SIG-M5 (cell line): ENCODE data around the gene TRIM44.
"Not testable (repeated sequence)": the region's sequence is repeated elsewhere in the genome, so short reads cannot be mapped to it uniquely, and the experiment has no call there.

ENCODE experiments used
- DNase-seq: peaks from one replicate; lab custom pipeline; 2025; lab: John Stamatoyannopoulos, UW

Gene TRIM44

DNA sequence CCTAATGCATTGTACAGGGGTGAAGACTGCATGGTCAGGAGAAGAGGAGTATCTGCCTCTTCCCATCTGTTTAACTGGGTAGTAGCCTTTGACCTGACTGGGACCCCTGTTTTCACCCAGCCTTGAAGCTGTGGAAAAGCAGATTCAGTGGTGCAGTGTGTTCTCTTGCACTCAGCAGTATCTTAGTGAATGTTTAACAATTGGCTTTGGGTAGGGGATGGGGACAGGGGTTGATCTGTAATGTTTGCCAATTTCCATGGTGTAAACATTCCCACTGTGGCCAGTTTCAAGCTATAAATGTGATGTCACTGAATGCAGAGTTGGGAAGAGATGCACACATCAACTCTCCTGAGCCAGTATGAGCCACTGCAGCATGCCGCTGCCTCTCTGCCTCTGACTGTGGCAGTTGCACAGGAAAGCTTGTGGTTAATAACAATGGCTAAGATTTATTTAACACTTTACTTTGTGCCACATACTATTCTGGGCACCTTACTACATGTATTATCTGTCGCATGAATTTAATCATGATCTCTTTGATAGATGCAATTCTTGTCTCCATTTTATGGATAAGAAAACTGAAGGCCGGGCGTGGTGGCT lies 28.6 kb upstream of the TRIM44 start:
- no peak for DNase-seq

DNA sequence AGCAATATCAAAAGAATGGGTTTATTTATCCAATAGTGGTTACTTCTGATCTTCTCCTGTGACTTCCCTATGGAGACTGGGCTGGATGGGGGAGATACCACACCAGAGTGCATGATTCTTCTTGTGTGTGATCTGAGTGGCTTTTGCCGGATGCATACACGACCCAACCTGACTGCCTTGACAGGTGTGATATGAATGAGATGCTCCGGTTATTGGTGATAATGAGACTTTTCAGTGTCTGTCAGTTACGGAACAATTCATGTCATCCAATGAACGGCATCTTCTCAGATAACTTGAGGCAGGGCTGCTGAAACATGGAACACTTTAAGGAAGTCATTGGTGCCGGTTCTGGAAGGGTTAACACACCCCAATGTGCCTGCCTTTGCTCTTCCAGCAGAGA lies 26.6 kb upstream of the TRIM44 start:
- DNase-seq: no peak

DNA sequence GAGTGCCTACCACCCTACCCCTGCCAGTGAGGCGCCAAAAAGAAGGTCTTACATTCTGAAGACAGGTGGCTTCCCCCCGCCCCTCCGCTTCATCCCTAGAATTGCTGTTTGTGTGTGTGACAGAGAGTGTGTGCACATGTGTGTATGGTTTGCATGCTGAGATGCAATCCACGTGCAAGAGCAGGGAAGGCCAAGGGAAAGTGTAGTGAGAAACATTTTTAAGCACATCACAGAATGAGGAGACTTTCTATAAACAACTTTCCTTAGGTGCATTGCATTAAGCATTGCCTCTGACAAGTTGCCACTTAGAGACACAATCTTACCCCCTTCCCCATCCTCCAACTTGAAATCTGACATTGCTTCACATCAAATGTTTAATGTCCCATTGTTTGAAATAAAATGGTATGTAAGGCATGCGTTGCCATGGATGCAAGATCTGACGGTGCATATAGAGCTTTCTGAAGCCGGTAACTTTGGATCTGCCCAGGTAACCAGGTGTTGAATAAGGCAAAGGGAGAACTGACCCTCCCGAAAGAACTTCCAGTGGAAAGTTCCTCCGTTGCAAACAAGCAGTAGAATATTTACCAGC lies 22.9 kb upstream of the TRIM44 start:
- DNase-seq: no peak

DNA sequence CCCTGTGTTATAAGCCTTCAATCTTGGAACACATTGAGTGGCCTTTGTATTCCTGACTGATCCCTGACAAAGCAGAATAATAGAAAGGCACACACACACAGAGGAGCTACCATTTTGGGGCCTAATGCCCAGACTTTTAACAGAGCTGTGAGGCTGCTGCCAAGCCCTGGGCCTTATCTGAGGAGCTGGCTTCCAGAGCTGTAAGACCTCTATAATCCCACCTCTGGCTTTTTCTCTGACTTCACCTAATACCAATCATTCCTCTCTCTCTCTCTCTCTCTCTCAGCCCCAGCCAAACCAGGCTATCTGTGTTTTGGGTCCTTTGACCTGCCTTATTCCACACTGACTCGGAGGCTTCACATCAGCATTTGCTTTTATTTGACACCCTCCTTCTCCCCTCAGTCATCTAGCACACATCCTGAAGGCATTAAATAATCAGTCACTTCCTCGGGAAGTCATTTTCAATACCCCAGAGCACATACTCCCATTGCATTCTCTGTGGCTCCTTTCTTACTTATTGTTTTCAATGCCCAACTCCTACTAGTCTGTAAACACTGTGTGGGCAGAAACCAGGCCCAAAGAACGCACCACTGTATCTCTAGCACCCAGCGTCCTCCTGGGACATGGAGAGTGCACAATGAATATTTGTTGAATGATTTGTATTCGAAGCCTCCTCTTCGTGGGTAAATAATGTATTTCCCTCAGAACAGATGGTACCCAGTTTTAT lies 21.2 kb upstream of the TRIM44 start:
- no peak for DNase-seq

DNA sequence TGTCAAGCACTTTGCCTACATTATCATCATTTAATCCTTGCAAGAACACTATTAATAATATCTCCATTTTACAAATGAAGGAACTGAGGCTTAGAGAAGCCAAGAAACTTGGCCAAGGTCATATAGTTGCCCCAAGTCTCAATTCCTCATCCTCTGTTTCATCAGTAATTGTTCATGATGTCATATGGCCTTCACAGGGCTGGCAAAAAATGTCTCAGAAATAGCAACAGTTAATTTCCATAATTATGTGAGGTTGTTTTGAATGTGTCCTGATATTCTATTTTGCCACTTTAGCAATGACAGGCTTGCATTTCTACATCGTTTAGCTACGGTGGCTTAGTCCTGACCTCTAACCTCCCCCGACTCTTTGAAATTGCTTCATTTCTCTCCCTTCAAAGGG lies 20.6 kb upstream of the TRIM44 start:
- DNase-seq: no peak

DNA sequence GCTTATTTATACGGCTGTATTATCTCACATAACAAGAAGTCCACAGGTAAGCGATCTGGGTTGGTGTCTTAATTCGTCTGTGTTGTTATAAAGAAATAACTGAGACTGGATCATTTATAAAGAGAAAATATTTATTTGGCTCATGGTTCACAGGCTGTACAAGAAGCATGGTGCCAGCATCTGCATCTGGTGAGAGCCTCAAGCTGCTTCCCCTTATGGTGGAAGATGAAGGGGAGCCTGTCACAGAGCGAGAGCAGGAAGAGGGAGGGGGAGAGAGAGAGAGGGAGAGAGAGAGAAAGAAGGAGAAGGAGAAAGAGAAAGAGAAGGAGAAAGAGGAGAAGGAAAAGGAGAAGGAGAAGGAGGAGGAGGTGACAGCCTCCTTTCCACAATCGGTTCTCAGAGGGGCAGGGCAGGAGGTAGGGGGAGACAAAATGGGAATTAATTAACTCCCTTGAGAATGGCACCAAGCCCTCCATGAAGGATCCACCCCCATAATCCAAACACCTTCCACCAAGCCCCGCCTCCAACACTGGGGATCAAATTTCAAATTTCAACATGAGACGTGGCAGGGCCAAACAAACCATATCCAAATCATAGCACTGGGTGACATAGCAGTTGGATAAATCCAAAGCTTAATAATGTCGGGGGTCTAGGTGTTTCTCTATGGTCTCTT lies 15.0 kb upstream of the TRIM44 start:
- no peak for DNase-seq

DNA sequence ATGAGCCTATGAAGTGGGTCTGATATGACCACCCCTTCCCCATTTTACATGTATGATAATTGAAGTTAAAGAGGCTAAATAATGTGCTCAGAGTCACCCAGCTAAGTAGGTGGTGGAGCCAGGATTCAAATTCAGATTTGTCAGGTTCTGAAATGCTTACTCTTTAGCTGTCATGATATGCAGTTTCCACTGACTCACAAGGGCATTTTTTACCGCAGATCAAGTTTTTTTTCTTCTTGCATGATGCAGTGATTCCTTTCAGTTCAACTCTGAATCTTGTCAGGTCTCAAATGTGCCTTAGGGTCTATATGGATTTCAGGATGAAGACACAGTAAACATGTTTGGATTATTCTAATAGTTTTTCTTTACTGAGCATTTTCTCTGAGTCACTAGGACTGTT lies 12.6 kb upstream of the TRIM44 start:
- DNase-seq: no peak

DNA sequence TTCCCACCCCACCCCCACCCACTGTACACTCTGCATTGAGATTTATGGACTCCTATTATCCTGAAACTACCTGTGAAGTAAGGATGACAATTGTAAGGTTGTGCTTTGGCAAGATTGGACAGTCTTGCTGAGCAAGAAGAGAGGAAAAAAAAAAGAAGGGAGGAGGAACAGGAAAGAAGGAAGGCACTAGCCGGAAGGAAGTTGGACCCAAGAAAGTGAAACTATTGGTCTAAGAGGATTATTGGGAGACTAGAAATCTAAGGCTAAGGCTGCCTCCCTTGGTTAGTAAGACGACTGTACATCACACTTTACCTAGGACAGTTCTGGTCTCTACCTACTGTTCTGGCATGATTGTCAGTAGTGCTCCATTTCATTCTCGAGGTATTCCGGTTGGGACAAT lies 12.1 kb upstream of the TRIM44 start:
- no peak for DNase-seq

DNA sequence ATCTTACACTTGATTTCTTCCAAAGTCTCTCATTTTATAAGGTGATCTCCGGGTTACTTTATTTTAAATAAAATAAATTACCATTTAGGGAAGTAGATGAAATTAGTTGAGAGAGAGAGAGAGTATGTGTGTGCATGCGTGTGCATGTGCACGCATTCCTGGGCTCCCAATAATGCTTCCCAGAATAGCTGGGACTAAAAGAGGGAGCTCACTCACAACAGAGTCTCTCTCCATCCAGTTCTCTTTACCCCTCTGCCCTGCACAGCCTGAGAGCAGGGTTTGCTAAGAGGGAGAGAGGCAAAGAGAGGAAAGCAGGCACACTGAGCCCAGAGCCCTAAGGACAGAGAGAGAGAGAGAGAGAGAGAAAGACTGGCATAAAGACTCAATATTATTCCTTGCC lies 11.3 kb upstream of the TRIM44 start:
- DNase-seq: no peak

DNA sequence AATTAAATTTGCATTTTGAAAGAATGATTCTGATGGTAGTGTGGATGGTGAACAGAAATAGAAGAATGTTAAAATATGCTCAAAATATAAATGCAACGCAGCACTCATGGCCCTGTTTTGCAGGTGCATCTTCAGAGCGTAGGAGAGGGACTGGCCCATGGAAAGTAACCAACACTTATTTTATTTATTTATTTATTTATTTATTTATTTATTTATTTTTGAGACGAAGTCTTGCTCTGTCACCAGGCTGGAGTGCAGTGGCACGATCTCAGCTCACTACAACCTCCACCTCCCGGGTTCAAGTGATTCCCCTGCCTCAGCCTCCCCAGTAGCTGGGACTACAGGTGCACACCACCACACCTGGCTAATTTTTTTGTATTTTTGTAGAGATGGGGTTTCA lies 9.8 kb upstream of the TRIM44 start:
- not testable (repeated sequence) for DNase-seq

DNA sequence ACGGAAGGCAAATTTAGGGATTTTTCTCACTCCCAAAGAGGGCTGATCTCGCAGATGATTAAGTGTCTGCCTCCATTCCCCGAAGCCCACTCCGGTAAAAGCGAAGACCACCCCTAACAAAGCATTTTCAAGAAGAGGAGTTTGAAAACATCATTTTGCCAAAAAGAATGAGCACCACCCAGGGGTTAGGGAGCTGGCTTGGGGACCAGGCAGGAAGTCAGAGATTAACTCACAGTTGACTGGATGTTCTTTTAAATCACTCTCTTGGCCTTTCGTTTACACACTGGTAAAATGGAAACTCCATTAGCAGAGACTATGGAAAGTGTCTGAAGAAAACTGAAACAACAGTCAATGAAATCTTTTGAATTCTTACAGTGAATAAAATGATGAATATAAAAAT lies 7.9 kb upstream of the TRIM44 start:
- no peak for DNase-seq

DNA sequence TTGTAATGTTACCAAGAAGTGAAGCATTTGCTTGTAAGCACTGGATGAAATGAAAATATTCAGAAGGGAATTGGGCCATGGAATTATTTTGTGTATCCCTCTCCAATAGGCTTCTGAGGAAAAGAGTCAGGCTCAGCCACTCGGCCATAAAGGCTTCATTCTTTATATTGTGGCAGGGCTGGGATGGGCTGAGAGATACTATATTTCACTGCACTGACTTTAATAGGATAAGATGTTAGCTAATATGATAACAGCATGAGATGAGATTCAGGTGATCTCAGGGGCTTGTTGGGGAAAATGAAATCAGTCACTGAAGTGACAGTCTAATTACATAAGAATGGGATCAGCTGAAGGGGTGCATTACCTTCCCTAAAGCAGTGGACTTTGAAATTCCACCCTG lies 7.3 kb upstream of the TRIM44 start:
- DNase-seq: no peak

DNA sequence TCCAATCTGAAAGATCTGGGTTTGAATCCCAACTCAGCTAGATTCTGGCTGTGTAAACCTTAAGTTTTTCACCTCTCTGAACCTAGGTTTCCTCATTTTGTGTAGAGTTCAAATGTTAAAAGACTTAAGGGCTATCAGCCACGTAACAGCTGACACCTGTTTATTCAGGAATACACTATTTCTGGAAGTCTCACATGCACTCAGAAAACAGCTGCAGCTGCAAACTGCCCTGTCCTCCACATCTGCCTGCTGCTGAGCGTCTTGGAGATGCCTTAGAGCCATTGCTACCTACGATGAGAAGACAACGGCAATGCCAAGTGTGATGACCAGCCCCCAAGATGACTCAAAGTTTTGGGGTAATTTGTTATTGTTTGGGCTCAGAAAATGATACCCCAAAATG lies 6.7 kb upstream of the TRIM44 start:
- DNase-seq: no peak

DNA sequence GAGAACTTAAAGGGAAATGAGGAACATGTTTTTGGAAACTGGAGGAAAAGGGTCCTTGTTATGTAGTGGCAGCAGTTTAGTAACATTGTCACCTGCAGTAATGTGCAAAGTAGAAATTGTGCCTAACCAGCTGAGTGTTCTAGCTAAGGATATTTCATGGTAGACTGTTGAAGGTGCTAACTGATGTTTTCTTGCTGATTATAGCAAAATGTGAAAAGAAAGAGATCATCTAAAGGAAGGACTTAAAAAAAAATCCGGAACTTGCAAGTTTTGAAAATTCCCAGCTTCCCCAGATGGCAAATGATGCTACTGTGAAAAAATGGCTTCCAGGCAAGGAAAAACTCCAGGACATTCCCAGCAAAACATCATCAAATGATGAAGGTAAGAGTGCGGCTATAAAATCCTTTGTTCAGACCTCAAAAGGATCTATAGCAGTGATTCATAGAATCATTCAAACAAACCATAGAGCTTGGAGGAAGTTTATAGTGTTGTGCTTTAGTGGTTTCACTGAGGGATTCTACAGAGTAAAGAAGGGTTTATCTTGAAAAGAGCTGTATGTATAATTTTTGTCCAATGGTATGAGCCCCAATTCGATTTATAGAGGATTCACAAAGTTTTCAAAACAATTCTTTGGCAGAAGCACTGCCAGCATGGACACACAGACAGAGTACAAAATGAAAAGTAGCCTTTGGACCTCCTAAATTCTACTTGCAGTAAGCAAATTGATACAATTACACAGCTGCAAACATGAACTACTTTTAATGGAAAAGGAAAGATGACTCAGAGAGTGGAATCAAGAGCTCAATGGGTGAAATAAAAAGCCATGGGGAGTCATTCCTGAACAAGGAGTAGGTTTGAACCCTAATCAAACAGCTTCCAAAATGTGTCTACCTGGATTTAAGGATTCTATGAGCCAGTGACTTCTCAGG lies 4.3 kb upstream of the TRIM44 start:
- no peak for DNase-seq

DNA sequence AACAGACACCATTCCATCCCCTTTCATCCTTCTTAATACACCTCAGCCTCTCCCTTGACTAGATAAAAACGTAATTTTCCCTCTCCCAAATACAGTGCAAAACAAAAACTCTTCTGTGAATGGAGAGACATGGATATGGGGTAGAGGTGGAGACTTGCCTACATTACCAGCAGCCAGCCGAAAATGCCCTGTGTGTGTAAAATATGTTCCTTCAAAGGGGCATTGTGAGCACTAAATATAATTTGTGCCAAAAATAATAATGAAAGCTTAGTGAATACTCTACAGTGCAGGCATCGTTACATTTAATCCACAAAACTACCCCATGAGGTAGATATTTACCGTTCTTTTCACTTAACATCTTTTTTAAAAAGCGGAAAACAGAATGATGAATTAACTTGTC lies 1.0 kb upstream of the TRIM44 start:
- DNase-seq: no peak

DNA sequence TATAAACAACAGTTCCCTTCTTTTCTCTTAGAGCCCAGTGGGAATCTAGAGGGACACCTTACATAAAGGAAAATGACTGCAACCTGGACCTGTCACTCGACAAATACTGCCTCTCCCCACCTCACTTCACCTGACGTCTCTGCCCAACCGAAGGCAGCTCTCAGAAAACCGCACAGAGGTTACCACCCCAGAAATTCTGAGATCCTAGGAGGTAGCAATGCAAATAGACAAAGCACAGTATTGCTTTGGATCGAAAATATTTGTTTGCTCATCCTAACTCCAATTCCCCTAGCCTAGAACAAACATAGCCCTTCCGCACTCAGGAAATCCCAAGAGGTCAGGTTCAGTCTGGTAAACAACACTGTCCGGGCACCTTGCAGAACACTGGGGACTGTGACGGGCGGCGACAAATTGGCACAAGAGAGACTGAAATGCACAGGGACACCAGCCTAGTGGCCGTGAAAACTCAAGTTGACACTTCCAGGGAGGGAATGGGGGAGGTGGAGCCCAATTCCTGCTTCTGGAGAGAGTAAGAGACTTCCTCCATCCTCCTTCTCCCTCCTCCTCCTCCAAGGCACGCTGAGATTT lies 420 bp upstream of the TRIM44 start:
- DNase-seq: no peak

DNA sequence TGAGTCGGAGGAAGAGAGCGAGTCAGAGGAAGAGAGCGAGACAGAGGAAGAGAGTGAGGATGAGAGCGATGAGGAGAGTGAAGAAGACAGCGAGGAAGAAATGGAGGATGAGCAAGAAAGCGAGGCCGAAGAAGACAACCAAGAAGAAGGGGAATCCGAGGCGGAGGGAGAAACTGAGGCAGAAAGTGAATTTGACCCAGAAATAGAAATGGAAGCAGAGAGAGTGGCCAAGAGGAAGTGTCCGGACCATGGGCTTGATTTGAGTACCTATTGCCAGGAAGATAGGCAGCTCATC lies 780 bp downstream of the TRIM44 start:
- no peak for DNase-seq

DNA sequence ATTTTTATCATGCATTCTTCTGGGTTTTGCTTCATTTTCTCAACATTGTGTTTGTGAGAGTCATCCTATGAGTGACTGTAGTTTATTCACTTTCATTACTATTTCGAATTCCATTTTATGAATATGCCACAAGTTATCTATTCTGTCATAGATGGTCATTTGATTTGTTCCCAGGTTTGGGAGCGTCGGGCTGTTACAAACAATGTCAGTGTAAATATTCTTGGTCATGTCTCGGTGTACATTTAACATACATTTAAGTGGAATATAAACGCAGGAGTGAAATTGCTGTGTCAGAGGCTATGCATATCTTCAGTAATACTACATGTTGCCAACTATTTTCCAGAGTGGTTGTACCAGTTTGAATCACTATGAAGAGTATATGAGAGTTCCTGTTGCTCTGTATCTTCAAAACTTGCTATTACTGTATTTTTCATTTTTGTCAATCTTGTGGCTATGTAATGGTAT lies 2.4 kb downstream of the TRIM44 start:
- DNase-seq: no peak

DNA sequence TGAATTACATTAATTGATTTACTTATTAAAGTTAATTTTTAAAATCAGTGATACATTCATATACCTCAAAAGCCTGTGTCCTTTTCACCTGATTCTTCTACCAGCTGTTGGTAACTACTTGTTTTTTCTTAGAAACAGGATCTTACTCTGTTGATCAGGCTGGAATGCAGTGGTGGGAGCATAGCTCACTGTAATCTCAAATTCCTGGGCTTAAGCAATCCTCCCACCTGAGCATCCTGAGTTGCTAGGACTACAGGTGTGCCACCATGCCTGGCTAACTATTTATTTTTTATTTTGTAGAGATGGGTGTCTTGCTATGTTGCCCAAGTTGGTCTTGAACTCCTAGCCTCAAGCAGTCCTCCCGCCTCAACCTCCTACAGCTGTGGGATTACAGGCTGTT lies 4.7 kb downstream of the TRIM44 start:
- DNase-seq: no peak

DNA sequence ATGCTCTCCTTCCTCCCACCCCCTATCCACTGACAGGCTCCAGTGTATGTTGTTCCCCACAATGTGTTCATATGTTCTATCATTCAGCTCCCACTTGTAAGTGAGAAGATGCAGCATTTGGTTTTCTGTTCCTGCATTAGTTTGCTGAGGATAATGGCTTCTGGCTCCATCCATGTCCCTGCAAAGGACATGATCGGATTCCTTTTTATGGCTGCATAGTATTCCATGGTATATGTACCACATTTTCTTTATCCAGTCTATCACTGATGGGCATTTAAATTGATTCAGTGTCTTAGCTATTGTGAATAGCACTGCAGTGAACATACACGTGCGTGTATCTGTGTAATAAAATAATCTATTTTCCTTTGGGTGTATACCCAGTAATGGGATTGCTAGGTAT lies 5.8 kb downstream of the TRIM44 start:
- DNase-seq: not testable (repeated sequence)

DNA sequence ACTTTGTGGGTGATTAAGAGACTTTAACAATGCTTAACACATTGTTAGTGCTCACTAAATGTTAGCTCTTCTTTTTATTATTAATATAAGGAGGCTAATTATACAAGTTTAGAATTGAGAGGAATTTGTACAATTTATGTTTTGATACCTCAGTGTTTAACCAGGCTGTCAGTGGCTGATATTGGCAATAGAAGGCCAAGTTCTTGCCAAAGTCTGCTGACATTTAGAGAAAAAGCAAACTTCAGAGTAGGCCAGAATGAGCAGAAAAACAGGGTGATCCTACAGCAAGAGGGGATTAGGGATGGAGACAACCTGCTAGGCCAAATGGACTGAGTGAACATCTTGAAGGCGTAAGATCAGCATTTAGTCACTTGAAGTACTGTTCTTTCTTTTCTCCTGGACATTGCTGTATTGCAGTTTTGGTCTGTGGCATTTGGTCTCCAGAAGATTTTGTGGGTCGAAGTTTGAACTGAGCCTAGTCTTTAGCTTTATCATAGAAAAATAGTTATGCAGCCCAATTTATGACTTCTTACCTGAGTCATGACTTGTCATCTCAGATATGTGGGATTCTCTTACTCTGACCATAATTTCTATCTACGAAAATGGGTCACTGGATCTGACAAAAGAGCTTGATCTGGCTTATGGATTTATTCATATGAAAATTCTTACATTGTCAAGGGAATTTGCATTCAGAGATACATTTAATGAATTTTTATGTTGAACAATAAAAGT lies 9.0 kb downstream of the TRIM44 start:
- no peak for DNase-seq
